Thyroid gland (tissue), 4 donors: ENCODE measurements around the gene PPP1R15A.

Experiments
- POLR2A ChIP-seq, 2 donors: fragments of 450-650 bp; IDR thresholded peaks; one replicate each; pipeline ENCODE4 v1.6.1; 2017; ENCODE audit warnings: antibody characterized with exemption in 2 of 2, mild to moderate bottlenecking in 2 of 2, moderate library complexity in 1 of 2
- TF ChIP-seq, protein P1 (sequence below), 6 experiments: fragments of 200-600 bp in 3 of 6; fragments of 450-650 bp in 3 of 6; sonication (generic) in 3 of 6; IDR thresholded peaks; one replicate each; pipeline ENCODE4 v1.5.1; 2016 to 2019; ENCODE audit warnings: antibody characterized with exemption in 6 of 6, mild to moderate bottlenecking in 2 of 6, inconsistent platforms in 1 of 6, moderate library complexity in 1 of 6

DNA sequence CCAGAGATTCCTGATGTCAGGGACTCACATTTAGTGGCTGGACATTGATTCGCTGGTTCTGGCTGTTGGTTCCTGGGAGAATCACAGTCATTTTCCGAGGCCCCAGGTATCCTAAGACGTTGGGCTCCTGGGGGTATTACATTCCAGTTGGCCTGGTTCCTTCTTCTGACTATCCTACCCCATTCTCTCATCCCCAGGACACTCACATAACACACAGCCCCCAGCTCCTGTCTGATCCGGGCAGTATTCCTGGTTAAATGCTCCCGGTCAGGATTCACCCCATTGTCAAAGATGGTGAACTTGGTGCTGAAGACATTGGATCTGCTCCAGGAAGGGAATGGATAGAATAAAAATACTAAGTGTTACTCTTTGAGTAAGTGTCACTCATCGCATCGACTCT, 11.5 kb downstream of the PPP1R15A start:
- TF ChIP-seq, protein P1, sequence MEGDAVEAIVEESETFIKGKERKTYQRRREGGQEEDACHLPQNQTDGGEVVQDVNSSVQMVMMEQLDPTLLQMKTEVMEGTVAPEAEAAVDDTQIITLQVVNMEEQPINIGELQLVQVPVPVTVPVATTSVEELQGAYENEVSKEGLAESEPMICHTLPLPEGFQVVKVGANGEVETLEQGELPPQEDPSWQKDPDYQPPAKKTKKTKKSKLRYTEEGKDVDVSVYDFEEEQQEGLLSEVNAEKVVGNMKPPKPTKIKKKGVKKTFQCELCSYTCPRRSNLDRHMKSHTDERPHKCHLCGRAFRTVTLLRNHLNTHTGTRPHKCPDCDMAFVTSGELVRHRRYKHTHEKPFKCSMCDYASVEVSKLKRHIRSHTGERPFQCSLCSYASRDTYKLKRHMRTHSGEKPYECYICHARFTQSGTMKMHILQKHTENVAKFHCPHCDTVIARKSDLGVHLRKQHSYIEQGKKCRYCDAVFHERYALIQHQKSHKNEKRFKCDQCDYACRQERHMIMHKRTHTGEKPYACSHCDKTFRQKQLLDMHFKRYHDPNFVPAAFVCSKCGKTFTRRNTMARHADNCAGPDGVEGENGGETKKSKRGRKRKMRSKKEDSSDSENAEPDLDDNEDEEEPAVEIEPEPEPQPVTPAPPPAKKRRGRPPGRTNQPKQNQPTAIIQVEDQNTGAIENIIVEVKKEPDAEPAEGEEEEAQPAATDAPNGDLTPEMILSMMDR (IDR thresholded peaks at IDR 0.05): no peak
- no peak for TF ChIP-seq POLR2A (IDR thresholded peaks at IDR 0.05)
